Putamen (tissue), 1 donor: ENCODE data around the gene ABT1.
"Not testable (repeated sequence)": the region's sequence is repeated elsewhere in the genome, so short reads cannot be mapped to it uniquely, and the experiment has no call there.

ENCODE experiments used
- DNase-seq: peaks from one replicate; pipeline ENCODE4 v3.0.0-alpha.2; 2016; ENCODE audit warnings: low spot score

ABT1 gene

DNA sequence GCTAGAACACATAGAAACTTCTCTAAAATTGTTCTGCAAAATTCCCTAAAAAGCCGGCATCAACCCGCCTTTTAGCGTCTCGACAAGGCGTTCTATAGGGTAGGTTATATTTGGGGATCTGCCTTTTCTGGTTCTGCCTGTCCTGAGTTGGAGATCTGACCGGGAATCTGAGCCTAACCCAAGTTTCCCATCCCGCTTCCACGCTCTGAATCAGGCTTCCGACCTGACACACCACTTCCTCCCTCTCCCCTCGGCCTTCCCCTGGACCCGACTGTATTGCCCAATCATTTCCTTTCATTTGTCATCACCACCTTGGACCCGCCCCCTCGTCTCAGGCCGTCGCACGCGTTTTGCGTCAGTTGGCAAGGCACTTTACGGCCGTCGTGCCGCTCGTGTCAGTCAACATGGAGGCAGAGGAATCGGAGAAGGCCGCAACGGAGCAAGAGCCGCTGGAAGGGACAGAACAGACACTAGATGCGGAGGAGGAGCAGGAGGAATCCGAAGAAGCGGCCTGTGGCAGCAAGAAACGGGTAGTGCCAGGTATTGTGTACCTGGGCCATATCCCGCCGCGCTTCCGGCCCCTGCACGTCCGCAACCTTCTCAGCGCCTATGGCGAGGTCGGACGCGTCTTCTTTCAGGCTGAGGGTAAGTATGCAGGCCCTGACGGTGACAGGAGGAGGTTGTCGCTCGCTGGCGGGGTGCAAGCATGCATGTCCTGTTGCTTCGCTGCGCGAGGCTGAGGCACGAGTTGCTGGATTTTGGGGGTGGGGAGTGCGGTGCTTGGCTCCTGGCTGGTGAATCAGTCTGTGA lies at the start of gene ABT1:
ABT1 (plus strand) TSS at position 375 of the 810 bp plus-strand sequence; CDS start at position 405, 30 bp downstream.
- DNase-seq: peak; percentile 98

- not testable (repeated sequence) for DNase-seq
Observed at GRCh38 chr6:26547363-26547762, 49.4 kb upstream of the ABT1 start.

DNA sequence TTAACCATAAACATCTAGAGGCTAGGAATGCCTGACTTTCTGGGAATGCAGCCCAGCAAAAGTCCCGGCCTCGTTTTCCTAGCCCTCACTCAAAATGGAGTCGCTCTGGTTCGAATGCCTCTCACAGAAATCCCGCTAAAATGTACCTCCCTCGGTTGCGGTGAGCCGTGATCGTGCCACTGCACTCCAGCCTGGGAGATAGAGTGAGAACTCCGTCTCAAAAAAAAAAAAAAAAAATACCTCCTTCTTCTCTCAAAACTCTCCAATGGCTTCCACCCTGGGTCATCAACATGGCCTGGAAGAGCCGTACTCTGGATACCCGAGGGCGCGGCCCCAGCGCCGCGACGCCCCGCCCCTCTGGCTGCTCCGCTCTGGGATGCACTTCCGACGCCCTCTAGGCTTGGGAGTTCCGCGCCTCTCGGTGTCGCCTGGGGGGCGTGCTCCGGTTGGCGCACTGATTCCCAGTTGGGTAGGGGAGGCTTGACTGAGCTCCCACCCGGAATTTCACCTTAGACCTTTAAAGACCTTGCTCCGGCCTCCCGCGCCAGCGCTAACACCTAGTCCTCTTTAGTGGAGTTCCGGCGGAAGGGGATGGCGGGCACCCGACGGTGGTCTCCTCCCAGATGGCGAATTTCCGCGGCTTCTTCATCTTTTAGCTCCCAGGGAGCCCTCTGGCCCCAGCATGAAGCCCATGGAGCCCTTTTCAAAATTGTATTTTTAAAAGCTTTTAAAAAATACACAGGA lies 46.3 kb upstream of the ABT1 start:
- DNase-seq: no peak

DNA sequence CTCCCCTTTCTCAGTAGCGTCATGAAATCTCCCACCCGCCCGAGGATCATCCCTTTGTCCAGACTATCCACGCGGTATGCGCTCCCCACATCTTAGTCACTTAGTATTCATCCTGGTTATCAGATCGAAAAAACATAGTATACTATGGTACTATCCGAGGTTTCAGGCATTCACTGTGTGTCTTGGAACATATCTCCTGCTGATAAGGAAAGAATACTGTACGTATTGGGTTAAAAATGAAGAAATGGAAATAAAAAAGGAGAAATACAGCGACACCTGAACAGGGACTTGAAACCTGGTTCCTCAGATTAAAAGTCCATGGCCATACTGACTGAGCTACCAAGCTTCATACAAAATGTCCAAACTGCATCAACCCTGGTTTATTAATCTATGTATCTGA lies 44.5 kb upstream of the ABT1 start:
- DNase-seq: no peak

DNA sequence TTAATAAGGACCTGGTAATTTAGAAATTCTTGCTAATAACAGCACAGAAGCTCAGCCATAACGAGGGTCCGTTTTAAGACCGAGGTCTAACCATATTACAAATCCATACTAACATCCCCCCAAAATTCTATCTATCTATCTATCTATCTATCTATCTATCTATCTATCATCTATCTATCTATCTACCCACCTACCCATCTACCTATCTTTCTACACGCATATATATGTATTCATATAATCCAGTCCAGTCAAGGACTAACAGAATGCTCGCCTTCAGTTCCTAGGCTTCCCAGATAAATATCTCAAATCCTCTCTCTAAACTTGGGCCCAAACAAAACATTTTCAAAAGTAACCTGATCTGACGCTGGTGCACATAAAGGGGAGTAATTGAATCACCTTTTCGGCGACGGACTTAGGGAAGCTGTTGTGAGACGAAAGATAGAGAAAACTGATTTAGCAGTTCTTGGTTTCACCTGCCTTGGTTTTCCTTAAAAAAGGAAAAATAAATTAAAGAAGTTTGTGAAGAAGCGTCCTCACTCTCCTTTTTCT lies 44.0 kb upstream of the ABT1 start:
- DNase-seq: no peak

DNA sequence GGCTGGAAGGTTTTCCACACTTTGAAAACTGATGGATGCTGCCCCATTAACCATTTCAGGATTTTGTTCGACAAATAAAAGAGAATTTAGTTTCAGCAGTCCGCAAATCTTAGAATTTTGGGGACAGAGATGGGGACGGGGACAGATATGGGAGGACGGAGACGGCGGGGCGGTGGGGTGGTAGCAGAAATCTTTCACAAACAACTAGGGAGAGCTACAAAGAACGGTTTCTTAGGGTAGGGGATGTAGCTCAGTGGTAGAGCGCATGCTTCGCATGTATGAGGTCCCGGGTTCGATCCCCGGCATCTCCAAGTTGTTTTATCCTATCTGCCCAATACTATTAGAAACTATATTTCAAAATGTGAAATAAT lies 43.5 kb upstream of the ABT1 start:
- DNase-seq: peak; percentile 86

- DNase-seq: peak; percentile 80
Observed at GRCh38 chr6:26553635-26554446, 42.9 kb upstream of the ABT1 start.

- DNase-seq: no peak
Observed at GRCh38 chr6:26554447-26554696, 42.4 kb upstream of the ABT1 start.

DNA sequence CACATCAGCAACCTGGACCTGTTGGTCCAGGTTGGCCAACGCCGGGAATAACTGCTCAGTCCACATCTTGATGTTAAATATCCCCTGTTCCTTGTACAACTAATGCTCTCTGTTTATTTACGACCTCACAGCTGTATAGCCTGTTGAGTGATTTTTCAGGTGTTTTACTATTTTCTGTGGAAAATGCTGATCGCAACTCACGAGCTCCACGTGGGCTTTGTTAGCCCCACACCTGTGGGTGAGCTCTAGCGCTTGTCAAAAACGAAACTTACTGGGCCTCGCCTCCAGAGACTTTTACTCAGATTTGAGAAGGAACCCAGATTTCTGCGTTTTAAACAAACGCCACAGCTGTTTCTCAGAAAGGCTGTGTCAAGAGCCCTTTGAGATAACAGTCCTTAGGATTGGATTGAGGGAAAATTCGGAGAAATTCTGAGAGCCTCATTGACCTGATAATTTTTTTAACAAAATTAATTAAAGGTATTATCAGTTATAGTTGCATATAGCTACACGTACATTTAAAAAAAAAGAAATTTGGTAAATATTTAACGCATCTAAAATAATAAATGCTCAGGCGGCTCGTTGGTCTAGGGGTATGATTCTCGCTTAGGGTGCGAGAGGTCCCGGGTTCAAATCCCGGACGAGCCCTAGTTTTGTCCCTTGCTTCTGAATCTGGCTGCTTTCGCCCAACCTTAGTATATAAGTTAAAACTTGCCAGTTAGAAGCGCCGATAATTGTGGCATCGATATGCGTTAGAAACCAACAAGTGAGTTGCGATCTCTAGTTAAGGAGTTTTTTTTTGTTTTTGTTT lies 41.9 kb upstream of the ABT1 start:
- peak; percentile 66 for DNase-seq

- peak; percentile 21 for DNase-seq
Observed at GRCh38 chr6:26555505-26556262, 41.1 kb upstream of the ABT1 start.

DNA sequence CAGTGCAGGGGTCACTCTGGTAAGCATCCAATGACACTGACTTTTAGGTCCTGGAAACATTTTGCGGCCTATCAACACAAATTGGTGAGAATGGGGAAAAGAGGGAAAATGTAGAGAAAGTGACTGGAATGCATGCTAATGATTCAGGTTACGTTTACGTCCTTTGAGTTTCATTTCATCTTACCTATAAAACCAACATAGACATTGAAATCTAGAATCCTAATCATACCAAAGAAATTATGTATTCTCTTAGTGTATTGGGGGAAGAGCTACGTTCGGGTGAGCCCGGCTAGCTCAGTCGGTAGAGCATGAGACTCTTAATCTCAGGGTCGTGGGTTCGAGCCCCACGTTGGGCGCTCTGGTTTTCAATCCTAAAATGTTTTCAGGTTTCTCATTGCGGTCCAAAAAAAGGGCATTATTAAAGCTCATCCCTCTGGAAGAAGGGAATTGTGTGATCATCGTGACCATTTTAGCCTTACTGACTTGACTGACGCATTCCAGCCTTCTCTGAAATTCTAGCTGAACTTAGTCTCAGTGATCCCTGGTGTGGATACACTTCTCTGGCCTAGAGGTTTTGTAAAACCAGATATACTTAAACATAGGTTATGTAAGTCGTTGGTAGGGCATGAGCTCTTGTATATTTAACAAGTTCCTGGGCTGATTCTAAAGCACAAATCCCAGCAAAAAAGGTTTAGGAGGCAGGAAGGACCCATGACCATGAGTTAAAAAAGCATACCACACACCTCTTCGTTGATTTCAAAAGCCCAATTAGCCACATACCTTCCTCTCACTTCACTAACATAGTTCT lies 40.3 kb upstream of the ABT1 start:
- DNase-seq: peak; percentile 59

- DNase-seq: no peak
Observed at GRCh38 chr6:26561533-26562466, 35.0 kb upstream of the ABT1 start.

- DNase-seq: no peak
Observed at GRCh38 chr6:26563488-26563887, 33.3 kb upstream of the ABT1 start.

GRCh38 chr6:26568601-26569432 lies 27.9 kb upstream of the ABT1 start:
- DNase-seq: peak; percentile 96

- no peak for DNase-seq
Observed at GRCh38 chr6:26569433-26569764, 27.4 kb upstream of the ABT1 start.

DNA sequence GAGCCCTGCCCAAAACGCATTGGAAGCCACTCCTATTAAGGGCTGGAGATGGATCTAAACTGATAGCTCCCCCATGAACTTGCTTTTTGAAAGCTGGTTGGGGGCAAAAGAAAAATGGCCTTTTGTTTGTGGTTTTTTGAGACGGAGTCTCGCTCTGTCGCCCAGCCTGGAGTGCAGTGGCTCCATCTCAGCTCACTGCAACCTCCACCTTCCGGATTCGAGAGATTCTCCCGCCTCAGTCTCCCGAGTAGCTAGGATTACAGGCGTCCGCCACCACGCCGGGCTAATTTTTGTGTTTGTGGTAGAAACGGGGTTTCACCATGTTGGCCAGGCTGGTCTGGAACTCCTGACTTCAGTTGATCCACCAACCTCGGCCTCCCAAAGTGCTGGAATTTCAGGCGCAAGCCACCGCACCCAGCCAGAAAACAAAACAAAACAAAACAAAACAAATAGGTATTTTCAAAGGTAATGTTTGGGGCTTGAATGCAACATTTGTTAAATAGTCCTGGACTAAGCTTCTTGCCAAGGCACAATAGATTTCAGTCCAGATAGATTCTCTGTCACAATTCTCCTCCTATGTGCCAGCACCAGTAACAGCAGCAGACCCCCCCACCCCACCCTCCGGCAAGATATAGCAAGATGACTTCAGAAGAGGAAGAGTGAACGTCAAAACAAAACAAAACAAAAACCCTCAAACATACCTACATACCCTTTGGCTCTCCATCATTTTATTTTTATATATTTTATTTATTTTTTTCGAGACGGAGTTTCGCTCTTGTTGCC lies 26.5 kb upstream of the ABT1 start:
- DNase-seq: no peak

DNA sequence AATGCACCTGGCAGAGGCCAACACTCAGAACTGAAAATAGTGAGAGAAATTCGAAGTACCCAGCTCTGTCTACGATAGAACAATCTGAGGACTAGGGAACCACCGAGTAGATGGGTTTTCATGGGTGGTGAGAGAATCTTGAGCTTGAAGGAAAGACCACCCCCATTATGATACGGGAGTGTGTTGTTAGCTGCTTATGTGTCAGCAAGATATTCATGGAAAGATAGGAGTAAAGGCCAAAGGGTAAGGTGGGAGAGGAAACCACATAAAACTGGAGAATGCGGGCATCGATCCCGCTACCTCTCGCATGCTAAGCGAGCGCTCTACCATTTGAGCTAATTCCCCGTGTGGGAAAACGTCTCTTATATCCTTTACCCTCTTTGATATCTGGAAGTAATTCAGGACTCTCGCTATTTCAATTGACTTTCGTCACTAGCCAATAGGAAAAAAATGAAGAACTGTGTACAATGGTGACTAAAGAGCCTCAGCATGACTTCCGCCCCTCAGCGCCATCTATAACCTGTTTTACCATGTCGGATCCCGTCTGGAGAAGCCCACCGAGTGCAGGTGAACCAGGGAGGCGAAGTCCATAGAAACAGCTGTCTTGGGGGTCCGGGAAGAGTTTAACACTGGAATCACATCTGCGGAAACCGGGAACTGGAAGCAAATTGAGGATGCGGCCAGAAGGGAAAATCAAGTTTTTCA lies 25.0 kb upstream of the ABT1 start:
- DNase-seq: peak; percentile 81
